NCI-H1417 treated with DMSO at 0.1 percent for 48 hours (cell line): ENCODE results near the gene SLC11A1.
A peak's percentile ranks its signal among the peaks of the same experiment; 100 is the strongest.

ENCODE experiments used
- DNase-seq: peaks from one replicate; lab custom pipeline; 2025; lab: John Stamatoyannopoulos, UW

The SLC11A1 gene

GRCh38 chr2:218366621-218367414, 15.3 kb upstream of the SLC11A1 start:
- no peak for DNase-seq

DNA sequence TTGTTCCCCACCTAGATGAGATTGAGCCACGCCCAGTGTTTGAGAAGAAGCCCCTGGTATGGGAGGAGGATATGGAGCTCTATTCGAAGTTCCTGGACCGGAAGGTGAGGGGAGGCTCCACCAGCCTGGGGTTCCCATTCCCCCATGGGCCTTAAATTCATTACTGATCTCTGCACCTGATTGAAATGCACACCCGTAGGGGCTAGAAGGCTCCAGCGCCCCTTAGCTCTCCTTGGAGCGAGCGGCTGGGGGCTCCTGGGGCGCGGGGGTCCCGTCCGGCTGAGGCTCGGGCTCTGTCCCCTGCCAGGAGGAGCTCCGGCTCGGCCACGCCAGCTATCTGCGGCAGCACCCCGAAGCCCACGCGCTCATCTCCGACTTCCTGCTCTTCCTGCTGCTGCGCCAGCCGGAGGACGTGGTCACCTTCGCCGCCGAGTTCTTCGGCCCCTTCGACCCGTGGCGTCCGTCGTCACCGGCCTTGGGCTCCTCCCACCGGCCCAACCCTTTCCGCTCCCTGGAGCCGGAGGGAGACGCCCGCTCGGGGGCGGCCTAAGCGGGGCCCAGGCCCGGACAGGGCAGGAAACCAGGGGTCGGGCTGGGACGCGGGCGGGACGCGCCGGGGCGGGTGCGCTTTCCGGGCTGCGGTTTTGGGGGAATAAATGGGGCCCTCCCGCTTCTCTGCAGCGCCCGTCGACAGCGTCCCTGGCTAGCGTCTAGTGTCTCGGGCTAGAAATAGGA, 14.5 kb upstream of the SLC11A1 start:
- DNase-seq: no peak

GRCh38 chr2:218368150-218368528, 13.9 kb upstream of the SLC11A1 start:
- no peak for DNase-seq

- DNase-seq: peak; percentile 8
These were observed 13.4 kb upstream of the SLC11A1 start for GRCh38 chr2:218368621-218369153.

GRCh38 chr2:218369330-218369729, 12.7 kb upstream of the SLC11A1 start:
- no peak for DNase-seq

GRCh38 chr2:218370410-218371063, 11.5 kb upstream of the SLC11A1 start:
- no peak for DNase-seq

DNA sequence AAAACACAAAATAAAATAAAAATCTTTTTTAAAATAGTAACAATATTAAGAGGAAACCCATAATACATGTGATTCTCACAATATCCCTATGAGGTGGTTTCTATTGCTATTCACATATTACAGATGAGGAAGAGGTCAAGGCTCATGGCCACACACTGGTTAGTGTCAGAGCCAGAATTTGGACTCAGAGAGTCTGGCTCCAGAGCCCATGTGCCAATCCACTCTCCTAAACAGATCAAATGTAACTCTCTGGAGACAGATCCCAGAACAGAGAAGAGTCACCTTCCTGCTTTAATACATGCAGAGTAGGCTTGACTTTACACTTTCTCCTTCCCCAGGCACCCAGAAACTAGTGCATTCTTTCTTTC, 10.1 kb upstream of the SLC11A1 start:
- DNase-seq: no peak

GRCh38 chr2:218374795-218375194, 7.3 kb upstream of the SLC11A1 start:
- DNase-seq: no peak

GRCh38 chr2:218375212-218375611, 6.9 kb upstream of the SLC11A1 start:
- DNase-seq: no peak

DNA sequence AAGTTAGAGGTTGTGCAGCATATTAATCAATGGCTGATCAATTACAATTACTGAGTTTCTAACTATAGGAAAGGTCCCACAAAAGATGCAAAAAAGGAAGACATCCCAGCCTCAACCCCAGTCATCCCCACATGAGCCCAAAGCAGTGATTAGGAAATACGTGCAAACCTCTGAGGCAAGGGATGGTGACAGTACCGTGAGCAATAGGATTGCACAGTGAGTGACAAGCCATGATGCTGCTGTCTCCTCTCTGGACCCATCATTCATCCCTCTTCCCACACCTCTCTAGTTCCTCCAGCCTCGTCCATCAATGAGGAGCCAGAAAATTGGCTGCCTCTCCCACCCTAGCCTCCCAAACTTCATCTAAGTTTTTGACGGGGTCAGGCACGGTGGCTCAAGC, 4.0 kb upstream of the SLC11A1 start:
- DNase-seq: no peak

- DNase-seq: no peak
These were observed 712 bp downstream of the SLC11A1 start for GRCh38 chr2:218382785-218383184.

DNA sequence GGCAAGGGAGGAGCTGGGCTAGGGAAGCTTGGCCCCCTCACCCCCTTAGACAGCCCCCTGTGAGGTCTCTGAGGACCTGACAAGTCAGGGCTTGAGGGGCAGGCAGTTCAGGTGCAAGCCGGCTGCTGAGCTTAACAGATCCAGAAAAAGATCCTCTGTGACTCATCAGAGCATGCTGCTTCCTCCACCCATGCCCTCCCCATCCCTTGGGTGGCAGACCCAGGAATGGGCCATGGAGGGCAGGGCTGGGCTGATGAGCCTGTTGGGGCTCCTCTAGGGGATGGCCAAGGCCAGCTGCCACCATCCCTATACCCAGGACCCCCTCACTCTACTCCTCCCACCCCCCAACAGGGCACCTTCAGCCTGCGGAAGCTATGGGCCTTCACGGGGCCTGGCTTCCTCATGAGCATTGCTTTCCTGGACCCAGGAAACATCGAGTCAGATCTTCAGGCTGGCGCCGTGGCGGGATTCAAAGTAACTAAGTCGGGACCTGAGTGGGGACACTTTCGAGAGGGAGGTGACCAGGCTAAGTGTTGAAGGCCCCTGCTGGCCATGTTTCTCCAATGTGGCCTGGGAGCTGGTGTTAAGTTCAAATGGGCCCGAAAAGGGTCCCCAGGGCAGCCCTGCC, 1.9 kb downstream of the SLC11A1 start:
- no peak for DNase-seq

DNA sequence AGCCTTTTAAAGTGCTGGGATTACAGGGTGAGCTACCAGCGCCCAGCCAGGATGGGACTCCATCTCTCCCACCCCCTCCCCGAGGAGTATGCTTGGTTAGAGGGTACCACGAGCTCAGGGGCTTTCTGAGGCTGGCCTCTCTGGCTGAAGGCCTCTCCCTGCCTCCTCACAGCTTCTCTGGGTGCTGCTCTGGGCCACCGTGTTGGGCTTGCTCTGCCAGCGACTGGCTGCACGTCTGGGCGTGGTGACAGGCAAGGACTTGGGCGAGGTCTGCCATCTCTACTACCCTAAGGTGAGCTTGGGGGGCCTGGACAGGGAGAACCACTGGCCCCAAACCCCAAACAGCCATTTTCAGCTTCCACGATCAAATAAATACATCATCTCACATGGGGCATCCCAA, 2.9 kb downstream of the SLC11A1 start:
- no peak for DNase-seq

GRCh38 chr2:218386505-218387368, 4.7 kb downstream of the SLC11A1 start:
- DNase-seq: no peak

GRCh38 chr2:218387369-218388194, 5.5 kb downstream of the SLC11A1 start:
- peak; percentile 61 for DNase-seq

GRCh38 chr2:218389333-218390150, 7.5 kb downstream of the SLC11A1 start:
- DNase-seq: no peak

GRCh38 chr2:218391202-218391601, 9.1 kb downstream of the SLC11A1 start:
- DNase-seq: no peak

DNA sequence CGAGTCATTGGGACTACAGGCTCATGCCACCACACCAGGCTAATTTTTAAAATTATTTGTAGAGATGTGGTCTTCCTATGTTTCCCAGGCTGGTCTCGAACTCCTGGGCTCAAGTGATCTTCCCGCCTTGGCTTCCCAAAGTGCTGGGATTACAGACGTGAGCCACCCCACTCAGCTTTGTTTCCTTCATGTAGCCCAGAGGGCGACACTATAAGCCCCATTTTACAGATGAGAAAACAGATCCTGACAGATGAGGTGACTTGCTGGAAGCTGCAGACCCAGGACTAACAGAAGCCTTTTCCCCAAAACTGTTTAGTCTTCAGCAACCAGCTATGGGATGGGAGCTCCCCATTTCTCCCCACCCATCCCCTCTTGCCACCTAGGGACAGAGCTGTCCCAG, 10.4 kb downstream of the SLC11A1 start:
- no peak for DNase-seq

DNA sequence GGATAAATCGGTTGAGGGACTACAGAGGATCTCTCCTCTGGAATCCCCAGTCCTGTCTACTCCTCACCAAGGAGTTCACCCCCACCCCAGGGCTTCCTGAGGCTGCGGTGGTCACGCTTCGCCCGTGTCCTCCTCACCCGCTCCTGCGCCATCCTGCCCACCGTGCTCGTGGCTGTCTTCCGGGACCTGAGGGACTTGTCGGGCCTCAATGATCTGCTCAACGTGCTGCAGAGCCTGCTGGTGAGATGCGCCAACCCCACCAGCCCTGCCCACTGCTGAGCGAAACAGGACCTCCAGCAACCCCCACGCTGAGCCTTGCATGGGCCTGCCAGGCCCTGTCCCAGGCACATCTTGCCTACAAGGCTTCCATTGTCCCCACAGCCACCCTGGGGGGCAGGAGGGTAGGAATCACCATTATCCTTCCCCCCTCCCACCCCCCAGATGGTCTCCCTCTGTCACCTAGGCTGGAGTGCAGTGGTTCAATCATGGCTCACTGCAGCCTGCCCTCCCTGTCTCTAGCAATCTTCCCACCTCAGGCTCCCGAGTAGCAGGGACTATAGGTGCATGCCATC, 10.9 kb downstream of the SLC11A1 start:
- no peak for DNase-seq
